ENCODE results near the gene HSPA4. TPM values are rescaled to one million over a fixed set of nuclear protein-coding genes. Genes with fewer than 3 reads are reported as not detected.

The HSPA4 gene
- total and polyA plus RNA-seq, 2 of the 4 experiments (the other 2 are of a cell fraction) = 34.9 to 120 TPM

GRCh38 chr5:133114933-133115310, 63.1 kb downstream of the HSPA4 start:
- in situ Hi-C loops (cut with MboI; ENCODE audit: low sequenced_read_pairs) = loop anchor here (5.0 to 10.0 kb wide), 3 partner anchors 137 to 830 kb away; no protein-coding TSS in a partner anchor

More at GRCh38 chr5:133114933-133115310, 63.1 kb downstream of the HSPA4 start:
- Histone ChIP-seq H4K20me1 (ENCODE audit: insufficient read depth, low read length) (no peaks in the 10 kb centered on the region), H3K14ac (replicated peaks; ENCODE audit: low read depth, low read length) (no peak overlapping the region), H4K5ac (ENCODE audit: low read depth, low read length) (no peak overlapping the region), H3K23ac (ENCODE audit: low read depth, low read length) (no peak overlapping the region), H2BK120ac (ENCODE audit: low read depth, low read length) (no peak overlapping the region), H3K4me2 (ENCODE audit: low read depth, low read length) (no peak overlapping the region), H2AFZ (replicated peaks; ENCODE audit: low read length, poor library complexity) (no peak overlapping the region), H3K9me3 (ENCODE audit: control insufficient read depth, insufficient read depth, low read length) (no peaks in the 10 kb centered on the region), H2BK15ac (ENCODE audit: low read depth, low read length) (no peak overlapping the region), H3K79me1 (ENCODE audit: low read depth in 1 of 2, low read length in 2 of 2) (no peaks in the 10 kb centered on the region), H3K4me3 (ENCODE audit: insufficient read depth, low read depth, low read length) (no peak overlapping the region), H2AK9ac (replicated peaks; ENCODE audit: low read depth, low read length, poor library complexity) (no peak overlapping the region), H3K4me1 (ENCODE audit: control insufficient read depth, insufficient read depth, low read length) (peaks cover 3% of the 10 kb centered on the region; the same call in 1 of the 2 replicates), H3K27ac (ENCODE audit: insufficient read depth, low read length) (no peak overlapping the region), H3K4ac (ENCODE audit: low read depth, low read length) (no peak overlapping the region), H2BK20ac (ENCODE audit: low read depth, low read length) (no peak overlapping the region), H4K91ac (ENCODE audit: insufficient read depth, low read depth, low read length) (no peak overlapping the region), H3K36me3 (ENCODE audit: control insufficient read depth, insufficient read depth, low read length) (no peaks in the 10 kb centered on the region), H3K27me3 (ENCODE audit: control insufficient read depth, insufficient read depth, low read length) (peaks cover 7% of the 10 kb centered on the region), H2BK5ac (ENCODE audit: low read depth, low read length, poor library complexity, severe bottlenecking) (no peak overlapping the region), H3K56ac (ENCODE audit: extremely low read depth, insufficient read depth, low read length) (no peak overlapping the region), H3K18ac (ENCODE audit: low read depth, low read length) (no peak overlapping the region), H4K8ac (ENCODE audit: low read depth in 2 of 2, low read length in 2 of 2) (no peak overlapping the region), H3K9ac (ENCODE audit: low read depth, low read length) (no peak overlapping the region), H2AK5ac (ENCODE audit: low read depth, low read length) (no peak overlapping the region), H3K9me1 (ENCODE audit: insufficient read depth, low read length) (no peaks in the 10 kb centered on the region; the same call in 1 of the 2 replicates)
- DNase-seq (no peak), ATAC-seq (ENCODE audit: low read depth) (no peak)
- WGBS, 2 experiments (ENCODE audit: extremely low coverage in 2 of 2, insufficient read length in 1 of 2) = no CpG with 5 or more reads among the region's 1 CpG
- no TSS peak for BruUV-seq (replicated peaks)
- dilution Hi-C loops (cut with HindIII; ENCODE audit: low sequenced_read_pairs, unreplicated experiment) (no loop called here), intact Hi-C loops (cut with micrococcal nuclease) (loop anchor here (5.0 to 10.0 kb wide), 5 partner anchors 247 to 827 kb away; partner anchors contain the start of gene FSTL4)
- POLR2A ChIA-PET (ENCODE audit: unreplicated experiment) = no interaction called here
- CTCF ChIA-PET = interaction anchor here (1.1 kb wide), 1 partner anchor 173 kb away, joined by 4 read pairs; no protein-coding TSS in a partner anchor
- TF ChIP-seq SMC3 (IDR thresholded peaks at IDR 0.05; ENCODE audit: low read depth, low read length) (no peak), CTCF (conservative IDR thresholded peaks at IDR 0.05; ENCODE audit: low read depth, low read length) (no peak), RAD21 (IDR thresholded peaks at IDR 0.05; ENCODE audit: low read length) (no peak), RFX5 (IDR thresholded peaks at IDR 0.05; ENCODE audit: low read depth, low read length) (no peak), CHD1 (IDR thresholded peaks at IDR 0.05; ENCODE audit: low read depth, low read length) (no peak), NFE2L2 (IDR thresholded peaks at IDR 0.05; ENCODE audit: low read depth, low read length) (no peak), USF2 (IDR thresholded peaks at IDR 0.05; ENCODE audit: low read depth, low read length) (no peak), BHLHE40 (IDR thresholded peaks at IDR 0.05; ENCODE audit: low read depth, low read length) (no peak), FOS (IDR thresholded peaks at IDR 0.05; ENCODE audit: low read depth, low read length) (no peak), CEBPB (IDR thresholded peaks at IDR 0.05; ENCODE audit: low read depth, low read length) (no peak), MAFK (IDR thresholded peaks at IDR 0.05; ENCODE audit: low read depth, low read length) (no peak), ELK1 (IDR thresholded peaks at IDR 0.05; ENCODE audit: borderline replicate concordance, low read depth, low read length) (no peak), MAZ (IDR thresholded peaks at IDR 0.05; ENCODE audit: borderline replicate concordance, low read depth, low read length) (no peak), RCOR1 (IDR thresholded peaks at IDR 0.05; ENCODE audit: insufficient replicate concordance, low read length) (no peak)
